Testis (tissue), 3 donors: ENCODE results near the gene COL5A1. TPM values are rescaled to one million over a fixed set of nuclear protein-coding genes. Genes with fewer than 3 reads are reported as not detected.

Source experiments
- DNase-seq: peaks from one replicate; pipeline ENCODE4 v3.0.0-alpha.2; 2019
- H3K27ac ChIP-seq, 2 donors: fragments of 200-600 bp; sonication (generic); one replicate each; pipeline ENCODE4 v1.5.1; 2019
- H3K27me3 ChIP-seq: fragments of 200-600 bp; sonication (generic); one replicate; pipeline ENCODE4 v1.5.1; 2019
- H3K36me3 ChIP-seq: fragments of 200-600 bp; sonication (generic); one replicate; pipeline ENCODE4 v1.5.1; 2017; ENCODE audit warnings: low read depth; ENCODE audit errors: missing control alignments
- H3K4me1 ChIP-seq: fragments of 200-600 bp; sonication (generic); one replicate; pipeline ENCODE4 v1.5.1; 2019
- H3K4me3 ChIP-seq, 2 donors: fragments of 200-600 bp; sonication (generic); one replicate each; pipeline ENCODE4 v1.5.1; 2017 to 2019
- H3K9me3 ChIP-seq: fragments of 200-600 bp; sonication (generic); one replicate; pipeline ENCODE4 v1.5.1; 2017
- POLR2A ChIP-seq: fragments of 450-650 bp; IDR thresholded peaks from one replicate; pipeline ENCODE4 v1.6.1; 2017; ENCODE audit warnings: antibody characterized with exemption, mild to moderate bottlenecking, moderate library complexity
- WGBS, 2 donors: methylation state at CpG; one replicate each; pipeline ENCODE4 v1.1.5; 2018; 5-methylcytosine and 5-hydroxymethylcytosine counted together
- intact Hi-C: fragments of 100-400 bp; cut with DNase I; formaldehyde crosslinking; loops from one replicate; pipeline ENCODE4 v1.15.1; 2023; ENCODE audit warnings: low total_unique reads
- polyA plus RNA-seq: library from polyadenylated mRNA; stranded (reverse); fragments of 350-450 nt; fragmentation: Illumina TruSeq; extraction: RNeasy Lipid Tissue Mini Kit (QIAGEN cat#74804); gene quantifications from one replicate; pipeline ENCODE4 v1.2.3, GENCODE V29; 2014; ENCODE audit warnings: low read depth, low replicate concordance; ENCODE audit not compliant: insufficient read depth
- total RNA-seq, 2 donors: library from RNA; depleted of rRNA; stranded (reverse); fragments of >200 nt; gene quantifications; one replicate each; pipeline ENCODE4 v1.2.3, GENCODE V29; 2016
- TF ChIP-seq, protein P1 (sequence below), 3 experiments: fragments of 450-650 bp in 2 of 3; fragments of 200-600 bp in 1 of 3; sonication (generic) in 1 of 3; IDR thresholded peaks; one replicate each; pipeline ENCODE4 v1.5.1; 2016 to 2019; ENCODE audit warnings: antibody characterized with exemption in 3 of 3, mild to moderate bottlenecking in 2 of 3, moderate library complexity in 1 of 3

The COL5A1 gene
- total and polyA plus RNA-seq, 3 donors from 2014 or later: 18.5 to 34.3 (median 20.8) TPM

DNA sequence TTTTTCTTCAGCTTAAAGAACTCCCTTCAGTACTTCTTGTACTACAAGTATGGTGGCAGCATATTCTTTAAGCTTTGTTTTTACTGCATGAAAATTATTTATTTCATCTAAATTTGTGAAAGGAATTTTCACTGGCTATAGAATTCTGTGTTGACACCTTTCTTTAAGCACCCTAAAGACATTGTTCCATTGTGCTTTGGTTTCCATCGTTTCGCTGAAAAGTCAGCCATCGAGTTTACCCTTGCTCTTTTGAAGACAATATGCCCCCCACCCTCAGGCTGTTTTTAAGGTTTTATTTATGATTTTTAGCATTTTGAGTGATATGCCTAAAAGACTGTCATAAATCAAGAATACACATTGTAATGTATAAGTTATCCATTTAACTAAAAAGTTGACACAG lies 27.3 kb upstream of the COL5A1 start:
- no peaks in the 10 kb centered on the region for H3K36me3 ChIP-seq
- H3K4me1 ChIP-seq: no peaks in the 10 kb centered on the region
- no peak for TF ChIP-seq POLR2A
- TF ChIP-seq, protein P1, sequence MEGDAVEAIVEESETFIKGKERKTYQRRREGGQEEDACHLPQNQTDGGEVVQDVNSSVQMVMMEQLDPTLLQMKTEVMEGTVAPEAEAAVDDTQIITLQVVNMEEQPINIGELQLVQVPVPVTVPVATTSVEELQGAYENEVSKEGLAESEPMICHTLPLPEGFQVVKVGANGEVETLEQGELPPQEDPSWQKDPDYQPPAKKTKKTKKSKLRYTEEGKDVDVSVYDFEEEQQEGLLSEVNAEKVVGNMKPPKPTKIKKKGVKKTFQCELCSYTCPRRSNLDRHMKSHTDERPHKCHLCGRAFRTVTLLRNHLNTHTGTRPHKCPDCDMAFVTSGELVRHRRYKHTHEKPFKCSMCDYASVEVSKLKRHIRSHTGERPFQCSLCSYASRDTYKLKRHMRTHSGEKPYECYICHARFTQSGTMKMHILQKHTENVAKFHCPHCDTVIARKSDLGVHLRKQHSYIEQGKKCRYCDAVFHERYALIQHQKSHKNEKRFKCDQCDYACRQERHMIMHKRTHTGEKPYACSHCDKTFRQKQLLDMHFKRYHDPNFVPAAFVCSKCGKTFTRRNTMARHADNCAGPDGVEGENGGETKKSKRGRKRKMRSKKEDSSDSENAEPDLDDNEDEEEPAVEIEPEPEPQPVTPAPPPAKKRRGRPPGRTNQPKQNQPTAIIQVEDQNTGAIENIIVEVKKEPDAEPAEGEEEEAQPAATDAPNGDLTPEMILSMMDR (IDR thresholded peaks at IDR 0.05): no peak
- H3K27me3 ChIP-seq: no peaks in the 10 kb centered on the region
- H3K9me3 ChIP-seq: no peaks in the 10 kb centered on the region
- intact Hi-C loops: no loop called here
- no peak for DNase-seq
- H3K27ac ChIP-seq: no peak overlapping the region
- H3K4me3 ChIP-seq: no peak overlapping the region
- 96 to 100% methylated on average over 3 of the region's 3 CpGs for WGBS, 2 donors

DNA sequence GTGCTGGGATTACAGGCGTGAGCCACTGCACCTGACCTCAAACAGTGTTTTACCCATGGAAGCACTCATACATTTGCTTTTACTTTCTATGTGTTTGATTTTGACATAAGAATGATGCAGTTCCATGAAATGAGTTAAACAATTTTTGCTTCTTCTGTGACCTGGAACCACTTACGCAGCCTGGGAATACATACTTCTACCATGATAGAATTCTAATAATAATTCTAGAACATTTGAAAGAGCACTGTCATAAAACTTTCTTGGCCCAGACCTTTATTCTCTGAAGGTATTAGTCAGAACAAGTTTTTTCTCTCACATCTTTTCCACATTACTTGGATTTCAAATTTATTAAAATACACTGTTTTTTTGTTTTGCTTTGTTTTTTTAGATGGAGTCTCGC lies 25.3 kb upstream of the COL5A1 start:
- Histone ChIP-seq H3K4me1 (no peaks in the 10 kb centered on the region), H3K27me3 (no peaks in the 10 kb centered on the region), H3K4me3 (no peak overlapping the region), H3K36me3 (no peaks in the 10 kb centered on the region), H3K27ac (no peak overlapping the region), H3K9me3 (no peaks in the 10 kb centered on the region)
- DNase-seq: no peak
- intact Hi-C loops: no loop called here
- no peak for TF ChIP-seq POLR2A
- TF ChIP-seq, protein P1 (IDR thresholded peaks at IDR 0.05): no peak
- 90 to 95% methylated on average over 3 of the region's 3 CpGs for WGBS, 2 donors

DNA sequence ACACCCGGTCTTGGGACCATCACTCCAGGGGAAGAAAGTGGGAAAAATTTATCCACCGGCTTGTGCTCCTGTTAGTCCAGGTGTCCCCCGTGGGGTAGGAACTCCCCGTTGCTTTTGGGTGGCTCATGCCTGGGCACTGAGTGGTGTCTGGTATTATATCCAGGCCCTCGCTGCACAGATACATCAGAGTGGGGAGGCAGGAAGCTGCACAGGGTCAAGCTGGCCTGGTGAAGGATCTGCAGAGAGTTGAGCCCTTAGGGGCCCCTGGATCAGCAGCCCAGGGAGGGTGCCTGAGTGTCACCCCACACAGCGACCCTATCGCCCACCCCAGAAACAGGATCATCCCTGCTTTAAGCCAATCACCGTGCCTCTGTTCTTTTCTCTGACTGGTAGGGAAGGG lies 24.4 kb upstream of the COL5A1 start:
- Histone ChIP-seq H3K4me1 (no peaks in the 10 kb centered on the region), H3K36me3 (no peaks in the 10 kb centered on the region), H3K9me3 (no peaks in the 10 kb centered on the region), H3K4me3 (no peak overlapping the region), H3K27me3 (no peaks in the 10 kb centered on the region), H3K27ac (no peak overlapping the region)
- DNase-seq: no peak
- WGBS, 2 donors: 90 to 94% methylated on average over 2 to 8 of the region's 8 CpGs
- intact Hi-C loops: no loop called here
- TF ChIP-seq, protein P1 (IDR thresholded peaks at IDR 0.05): no peak
- TF ChIP-seq POLR2A: no peak

DNA sequence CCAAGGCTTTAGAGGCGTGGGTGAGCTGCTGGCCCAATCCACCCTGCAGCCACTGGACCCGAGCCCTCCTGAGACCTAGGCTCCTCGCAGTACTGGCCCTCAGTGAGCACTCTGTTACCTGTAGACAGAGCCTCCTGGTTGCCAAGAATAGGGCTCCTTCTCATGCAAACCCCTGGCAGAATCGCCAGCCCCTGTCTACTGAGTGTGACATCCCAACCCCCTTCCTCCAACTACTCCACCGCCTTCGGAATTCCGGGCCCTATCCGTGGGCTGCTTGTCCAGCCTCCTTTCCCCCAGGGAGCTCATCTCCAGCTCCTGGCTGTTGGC lies 23.8 kb upstream of the COL5A1 start:
- TF ChIP-seq, protein P1 (IDR thresholded peaks at IDR 0.05): no peak
- no peak for TF ChIP-seq POLR2A
- intact Hi-C loops: no loop called here
- H3K4me3 ChIP-seq: no peak overlapping the region
- WGBS, 2 donors: 68 to 71% methylated on average over 8 of the region's 8 CpGs
- H3K4me1 ChIP-seq: no peaks in the 10 kb centered on the region
- no peaks in the 10 kb centered on the region for H3K9me3 ChIP-seq
- no peak overlapping the region for H3K27ac ChIP-seq
- DNase-seq: no peak
- no peaks in the 10 kb centered on the region for H3K27me3 ChIP-seq
- H3K36me3 ChIP-seq: no peaks in the 10 kb centered on the region

DNA sequence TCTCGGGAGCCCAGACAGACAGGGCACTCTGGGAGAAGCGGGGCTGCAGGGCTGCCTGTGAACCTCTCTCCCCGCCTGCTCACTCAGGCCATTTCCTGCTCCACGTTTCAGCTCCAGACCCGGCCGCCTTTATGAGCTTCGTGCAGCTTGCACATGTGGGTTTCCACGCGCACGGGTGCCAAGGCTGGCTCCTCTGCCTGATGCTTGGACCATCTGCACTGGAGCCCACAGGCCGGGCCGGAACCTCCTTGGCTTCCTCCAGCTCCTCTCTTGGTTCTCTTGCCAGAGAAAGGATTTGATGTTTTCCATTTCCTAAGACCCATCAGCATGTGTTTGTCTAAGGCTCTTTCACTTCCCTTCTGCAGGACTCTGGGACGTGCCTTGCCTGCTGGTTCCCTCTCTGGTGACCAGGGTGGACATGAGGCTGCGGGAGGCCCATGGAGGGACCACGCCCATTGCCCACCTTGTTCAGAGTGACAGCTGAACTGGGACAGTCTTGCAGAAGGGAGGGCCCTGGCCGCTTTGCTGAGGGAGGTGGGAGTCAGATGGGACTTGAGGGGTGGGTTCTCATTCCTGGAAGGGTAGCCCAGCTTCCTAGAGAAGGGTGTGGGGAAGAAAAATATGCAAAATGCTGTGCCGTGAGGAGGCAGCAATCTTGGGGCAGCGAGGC lies 23.3 kb upstream of the COL5A1 start:
- Histone ChIP-seq H3K9me3 (no peaks in the 10 kb centered on the region), H3K27ac (no peak overlapping the region), H3K4me1 (no peaks in the 10 kb centered on the region), H3K27me3 (no peaks in the 10 kb centered on the region), H3K36me3 (no peaks in the 10 kb centered on the region), H3K4me3 (no peak overlapping the region)
- TF ChIP-seq POLR2A: no peak
- TF ChIP-seq, protein P1 (IDR thresholded peaks at IDR 0.05): no peak
- intact Hi-C loops: no loop called here
- peak; percentile 12 for DNase-seq
- WGBS, 2 donors: 66 to 70% methylated on average over 18 of the region's 18 CpGs
